RWPE2 (cell line): ENCODE results near the gene TRIP10.
"Not testable (repeated sequence)": the region's sequence is repeated elsewhere in the genome, so short reads cannot be mapped to it uniquely, and the experiment has no call there.

Source experiments
- ATAC-seq: fragments of 200-7000 bp; cut with Tn5 transposase; 3 replicates; pipeline ENCODE4 v1.9.1; 2021; ENCODE audit warnings: low read depth
- DNase-seq: peaks from one replicate; pipeline ENCODE4 v3.0.0-alpha.2; 2020; ENCODE audit warnings: low spot score
- H3K27ac ChIP-seq: fragments of 450-650 bp; 2 replicates; pipeline ENCODE4 v1.5.1; 2017; ENCODE audit warnings: mild to moderate bottlenecking; ENCODE audit not compliant: poor library complexity, severe bottlenecking
- H3K27me3 ChIP-seq: fragments of 250-450 bp; sonication (Bioruptor Pico); 2 replicates; pipeline ENCODE4 v1.5.1; 2021; ENCODE audit warnings: mild to moderate bottlenecking, moderate library complexity; ENCODE audit not compliant: insufficient read depth, poor library complexity, severe bottlenecking
- H3K36me3 ChIP-seq: fragments of 250-450 bp; sonication (Bioruptor Pico); 2 replicates; pipeline ENCODE4 v1.5.1; 2020; ENCODE audit warnings: low read depth, mild to moderate bottlenecking, moderate library complexity
- H3K4me1 ChIP-seq: fragments of 250-450 bp; sonication (Bioruptor Pico); 2 replicates; pipeline ENCODE4 v1.5.1; 2021; ENCODE audit warnings: mild to moderate bottlenecking, moderate library complexity; ENCODE audit not compliant: insufficient read depth, poor library complexity, severe bottlenecking
- H3K4me3 ChIP-seq: fragments of 250-450 bp; sonication (Bioruptor Pico); 2 replicates; pipeline ENCODE4 v1.5.1; 2021; ENCODE audit warnings: mild to moderate bottlenecking, moderate library complexity; ENCODE audit not compliant: severe bottlenecking
- H3K9me3 ChIP-seq: fragments of 250-450 bp; sonication (Bioruptor Pico); 2 replicates; pipeline ENCODE4 v1.5.1; 2021; ENCODE audit warnings: mild to moderate bottlenecking, moderate library complexity; ENCODE audit not compliant: severe bottlenecking
- CTCF ChIP-seq: fragments of 450-650 bp; IDR thresholded peaks from one replicate; pipeline ENCODE4 v1.5.1; 2017; ENCODE audit warnings: mild to moderate bottlenecking, moderate library complexity; ENCODE audit not compliant: poor library complexity, severe bottlenecking

The TRIP10 gene

GRCh38 chr19:6743066-6743465 lies 3.6 kb downstream of the TRIP10 start:
- Histone ChIP-seq H3K9me3 (no peaks in the 10 kb centered on the region), H3K4me1 (peaks cover 33% of the 10 kb centered on the region), H3K27ac (peak overlapping the region; percentile 93), H3K4me3 (no peak overlapping the region), H3K27me3 (no peaks in the 10 kb centered on the region), H3K36me3 (peaks cover 67% of the 10 kb centered on the region)
- DNase-seq: no peak
- no peak for TF ChIP-seq CTCF
- ATAC-seq: no peak

DNA sequence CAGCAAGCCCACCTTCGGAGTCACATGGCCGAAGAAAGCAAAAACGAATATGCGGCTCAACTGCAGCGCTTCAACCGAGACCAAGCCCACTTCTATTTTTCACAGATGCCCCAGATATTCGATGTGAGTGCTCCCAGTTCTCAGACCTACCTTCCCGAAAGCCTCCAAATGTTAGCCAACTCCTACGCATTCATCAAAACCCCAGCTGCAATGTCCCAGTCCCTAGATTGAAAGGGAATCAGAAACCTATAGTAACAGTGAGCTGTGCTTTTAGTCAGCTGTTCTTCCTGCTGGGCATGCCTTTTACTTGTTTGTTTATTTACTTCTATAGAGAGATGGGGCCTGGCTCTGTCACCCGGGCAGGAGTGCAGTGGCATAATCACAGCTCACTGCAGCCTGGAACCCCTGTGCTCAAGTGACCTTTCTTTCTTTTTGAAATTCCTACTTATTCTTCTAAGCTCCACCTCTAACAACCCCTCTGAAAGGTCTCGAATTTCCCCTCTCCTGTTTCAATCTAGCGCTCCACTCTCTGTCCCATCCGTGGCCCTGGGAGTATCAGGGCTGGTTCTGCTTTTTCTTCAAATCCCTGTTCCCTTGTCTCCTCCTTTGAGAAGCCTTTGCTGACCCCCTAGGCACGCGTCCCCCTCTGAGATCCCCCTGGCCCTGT lies 4.4 kb downstream of the TRIP10 start:
- no peak for ATAC-seq
- DNase-seq: no peak
- peaks cover 75% of the 10 kb centered on the region for H3K36me3 ChIP-seq
- H3K4me3 ChIP-seq: no peak overlapping the region
- no peak for TF ChIP-seq CTCF
- no peaks in the 10 kb centered on the region for H3K9me3 ChIP-seq
- peak overlapping the region; percentile 93 for H3K27ac ChIP-seq
- H3K4me1 ChIP-seq: peaks cover 25% of the 10 kb centered on the region
- no peaks in the 10 kb centered on the region for H3K27me3 ChIP-seq

DNA sequence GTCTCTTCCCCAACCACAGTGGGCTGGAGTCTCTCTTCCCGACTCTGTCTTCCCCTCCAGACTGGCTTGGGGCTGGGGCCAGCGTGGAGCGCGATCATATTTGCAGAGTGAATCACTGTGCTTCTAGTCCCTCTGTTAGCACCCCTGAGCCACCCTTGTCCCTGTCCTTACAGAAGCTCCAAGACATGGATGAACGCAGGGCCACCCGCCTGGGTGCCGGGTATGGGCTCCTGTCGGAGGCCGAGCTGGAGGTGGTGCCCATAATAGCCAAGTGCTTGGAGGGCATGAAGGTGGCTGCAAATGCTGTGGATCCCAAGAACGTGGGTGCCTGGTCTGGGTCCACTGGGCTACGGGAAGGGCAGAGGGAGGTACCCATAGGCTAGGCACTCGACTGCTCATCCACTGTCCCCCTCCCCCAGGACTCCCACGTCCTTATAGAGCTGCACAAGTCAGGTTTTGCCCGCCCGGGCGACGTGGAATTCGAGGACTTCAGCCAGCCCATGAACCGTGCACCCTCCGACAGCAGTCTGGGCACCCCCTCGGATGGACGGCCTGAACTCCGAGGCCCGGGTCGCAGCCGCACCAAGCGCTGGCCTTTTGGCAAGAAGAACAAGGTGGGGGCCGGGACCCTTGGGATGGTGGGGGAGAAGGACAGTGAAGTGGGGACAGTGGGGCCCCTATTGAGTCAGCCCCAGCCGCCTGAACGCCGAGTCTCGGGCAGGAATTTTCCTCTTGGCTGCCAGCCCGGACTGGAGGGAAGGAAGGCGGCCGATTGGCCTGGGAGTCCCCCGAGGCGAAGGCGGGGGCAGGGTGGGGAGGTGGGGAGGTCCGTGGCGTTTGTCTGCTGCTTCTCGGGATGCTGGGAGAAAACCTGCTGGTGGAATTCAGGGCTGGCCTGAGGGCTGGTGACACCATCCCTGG lies 5.2 kb downstream of the TRIP10 start:
- Histone ChIP-seq H3K36me3 (peaks cover 83% of the 10 kb centered on the region), H3K27me3 (no peaks in the 10 kb centered on the region), H3K9me3 (no peaks in the 10 kb centered on the region), H3K27ac (peak overlapping the region; percentile 93), H3K4me1 (peaks cover 21% of the 10 kb centered on the region), H3K4me3 (no peak overlapping the region)
- ATAC-seq (peak; percentile 66), DNase-seq (peak; percentile 92)
- TF ChIP-seq CTCF: no peak

DNA sequence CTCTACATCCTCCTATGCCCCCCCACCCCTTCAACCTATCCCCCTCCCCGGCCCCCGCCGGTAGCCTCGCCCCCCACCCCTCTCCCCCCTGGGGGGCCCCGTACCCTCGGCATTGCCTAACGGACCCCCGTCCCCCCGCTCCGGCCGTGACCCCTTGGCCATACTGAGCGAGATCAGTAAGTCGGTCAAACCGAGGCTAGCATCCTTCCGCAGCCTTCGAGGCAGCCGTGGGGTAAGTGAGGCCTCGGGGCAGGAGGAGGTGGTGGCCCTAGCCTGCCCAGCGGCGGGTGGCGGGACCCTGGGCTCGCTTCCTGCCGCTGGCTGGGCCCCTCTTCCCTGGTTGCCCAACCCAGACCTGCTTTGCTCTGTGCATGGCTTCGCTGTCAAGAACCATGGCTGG lies 6.5 kb downstream of the TRIP10 start:
- Histone ChIP-seq H3K36me3 (peaks cover 93% of the 10 kb centered on the region), H3K9me3 (no peaks in the 10 kb centered on the region), H3K4me1 (peaks cover 21% of the 10 kb centered on the region), H3K27me3 (no peaks in the 10 kb centered on the region), H3K4me3 (no peak overlapping the region), H3K27ac (peak overlapping the region; percentile 93)
- DNase-seq (no peak), ATAC-seq (no peak)
- TF ChIP-seq CTCF: no peak

- not testable (repeated sequence) for H3K9me3 ChIP-seq, DNase-seq, H3K27ac ChIP-seq, H3K27me3 ChIP-seq, H3K4me3 ChIP-seq, ATAC-seq
- H3K36me3 ChIP-seq: peaks cover 93% of the 10 kb centered on the region
- H3K4me1 ChIP-seq: peaks cover 20% of the 10 kb centered on the region
Observed at GRCh38 chr19:6748543-6748942, 9.1 kb downstream of the TRIP10 start.
